HCT116 (cell line): ENCODE data around the gene BET1L.
A peak's percentile ranks its signal among the peaks of the same experiment; 100 is the strongest.
"Not testable (repeated sequence)": the region's sequence is repeated elsewhere in the genome, so short reads cannot be mapped to it uniquely, and the experiment has no call there.

Experiments used
- CBX3 ChIP-seq: IDR thresholded peaks from 2 replicates; pipeline ENCODE4 v1.6.1; 2012; ENCODE audit warnings: low read depth
- CTCF ChIP-seq, 3 experiments: fragments of 200-600 bp in 1 of 3; sonication (generic) in 1 of 3; IDR thresholded peaks in 2 of 3; conservative IDR thresholded peaks in 1 of 3; 2 replicates each; pipeline ENCODE4 v1.5.1; 2012 to 2017; ENCODE audit warnings: low read depth in 2 of 3, low read length in 2 of 3, antibody characterized with exemption in 1 of 3, borderline replicate concordance in 1 of 3, control low read depth in 1 of 3, mild to moderate bottlenecking in 1 of 3, mixed read lengths in 1 of 3, mixed run types in 1 of 3, moderate library complexity in 1 of 3; ENCODE audit not compliant: insufficient read depth in 1 of 3
- EZH2 ChIP-seq: fragments of 200-600 bp; sonication (generic); IDR thresholded peaks from 2 replicates; pipeline ENCODE4 v1.6.1; 2017; ENCODE audit warnings: antibody characterized with exemption, mixed run types
- EZH2phosphoT487 ChIP-seq: fragments of 200-600 bp; IDR thresholded peaks from 2 replicates; pipeline ENCODE4 v1.6.1; 2018; ENCODE audit warnings: antibody characterized with exemption, borderline replicate concordance
- SIN3A ChIP-seq: IDR thresholded peaks from 2 replicates; pipeline ENCODE4 v1.6.1; 2012; ENCODE audit warnings: low read depth
- SP1 ChIP-seq: IDR thresholded peaks from 2 replicates; pipeline ENCODE4 v1.6.1; 2012; ENCODE audit warnings: low read depth
- ZFX ChIP-seq: fragments of 450-650 bp; IDR thresholded peaks from 2 replicates; pipeline ENCODE4 v1.6.1; 2017
- TF ChIP-seq, protein P1 (sequence below): IDR thresholded peaks from 2 replicates; pipeline ENCODE4 v1.6.1; 2012; ENCODE audit warnings: low read depth

DNA sequence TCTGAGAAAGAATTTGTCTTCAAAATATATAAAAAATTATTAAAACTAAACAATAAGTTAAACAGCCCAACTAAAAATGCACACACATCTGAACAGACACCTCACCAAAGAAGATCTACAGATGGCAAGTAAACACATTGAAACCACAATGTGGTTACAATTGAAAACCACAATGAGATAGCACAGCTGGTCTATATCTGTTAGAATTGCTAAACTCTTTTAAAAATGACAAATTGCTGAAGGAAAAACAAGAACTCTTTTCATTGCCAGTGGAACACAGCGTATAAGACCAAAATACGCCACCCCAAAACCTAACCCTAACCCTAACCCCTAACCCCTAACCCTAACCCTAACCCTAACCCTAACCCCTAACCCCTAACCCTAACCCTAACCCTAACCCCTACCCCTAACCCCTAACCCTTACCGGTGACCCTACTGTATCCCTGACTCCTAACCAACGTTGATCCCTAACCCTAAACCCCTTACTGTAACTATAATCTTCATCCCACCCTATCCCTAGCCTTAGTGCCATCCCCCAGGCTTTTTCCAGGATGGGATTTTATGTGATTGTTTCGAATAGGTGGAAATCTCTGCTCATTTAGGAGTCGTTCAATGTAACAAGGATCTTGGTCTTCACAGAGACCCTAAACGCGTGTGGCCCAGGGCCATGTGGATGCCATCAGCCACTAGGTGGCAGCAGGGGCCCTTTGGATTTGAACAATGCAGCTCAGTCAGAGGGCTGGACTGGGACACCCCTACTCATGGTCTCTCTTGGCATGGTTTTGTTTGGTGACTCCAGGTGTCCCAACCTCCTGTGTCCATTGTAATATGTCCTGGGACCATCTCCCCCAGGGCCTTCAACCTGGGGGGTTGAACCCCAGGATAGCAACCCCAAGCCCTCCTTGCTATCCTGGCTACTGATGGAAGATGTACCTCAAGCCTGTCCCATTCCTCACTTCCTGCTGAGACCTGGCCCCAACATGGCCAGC lies 15.4 kb downstream of the BET1L start:
- not testable (repeated sequence) for TF ChIP-seq SP1, SIN3A, CBX3, EZH2phosphoT487, ZFX, EZH2
- TF ChIP-seq, protein P1, sequence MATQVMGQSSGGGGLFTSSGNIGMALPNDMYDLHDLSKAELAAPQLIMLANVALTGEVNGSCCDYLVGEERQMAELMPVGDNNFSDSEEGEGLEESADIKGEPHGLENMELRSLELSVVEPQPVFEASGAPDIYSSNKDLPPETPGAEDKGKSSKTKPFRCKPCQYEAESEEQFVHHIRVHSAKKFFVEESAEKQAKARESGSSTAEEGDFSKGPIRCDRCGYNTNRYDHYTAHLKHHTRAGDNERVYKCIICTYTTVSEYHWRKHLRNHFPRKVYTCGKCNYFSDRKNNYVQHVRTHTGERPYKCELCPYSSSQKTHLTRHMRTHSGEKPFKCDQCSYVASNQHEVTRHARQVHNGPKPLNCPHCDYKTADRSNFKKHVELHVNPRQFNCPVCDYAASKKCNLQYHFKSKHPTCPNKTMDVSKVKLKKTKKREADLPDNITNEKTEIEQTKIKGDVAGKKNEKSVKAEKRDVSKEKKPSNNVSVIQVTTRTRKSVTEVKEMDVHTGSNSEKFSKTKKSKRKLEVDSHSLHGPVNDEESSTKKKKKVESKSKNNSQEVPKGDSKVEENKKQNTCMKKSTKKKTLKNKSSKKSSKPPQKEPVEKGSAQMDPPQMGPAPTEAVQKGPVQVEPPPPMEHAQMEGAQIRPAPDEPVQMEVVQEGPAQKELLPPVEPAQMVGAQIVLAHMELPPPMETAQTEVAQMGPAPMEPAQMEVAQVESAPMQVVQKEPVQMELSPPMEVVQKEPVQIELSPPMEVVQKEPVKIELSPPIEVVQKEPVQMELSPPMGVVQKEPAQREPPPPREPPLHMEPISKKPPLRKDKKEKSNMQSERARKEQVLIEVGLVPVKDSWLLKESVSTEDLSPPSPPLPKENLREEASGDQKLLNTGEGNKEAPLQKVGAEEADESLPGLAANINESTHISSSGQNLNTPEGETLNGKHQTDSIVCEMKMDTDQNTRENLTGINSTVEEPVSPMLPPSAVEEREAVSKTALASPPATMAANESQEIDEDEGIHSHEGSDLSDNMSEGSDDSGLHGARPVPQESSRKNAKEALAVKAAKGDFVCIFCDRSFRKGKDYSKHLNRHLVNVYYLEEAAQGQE, result not testable (repeated sequence)
- TF ChIP-seq CTCF (IDR thresholded peaks at IDR 0.05 in 2 of 3, conservative IDR thresholded peaks at IDR 0.05 in 1 of 3; ENCODE audit: borderline replicate concordance in 1 of 3, insufficient read depth in 1 of 3, low read depth in 2 of 3, low read length in 2 of 3), result peak; percentile 15 to 32 (median 22); a peak in 3 of 6 replicates
